ENCODE measurements around the gene FAM228A. TPM values are rescaled to one million over a fixed set of nuclear protein-coding genes. Genes with fewer than 3 reads are reported as not detected.

FAM228A gene
- total RNA-seq, 2 donors from 2014 or later = 0.55 to 4.8 TPM

DNA sequence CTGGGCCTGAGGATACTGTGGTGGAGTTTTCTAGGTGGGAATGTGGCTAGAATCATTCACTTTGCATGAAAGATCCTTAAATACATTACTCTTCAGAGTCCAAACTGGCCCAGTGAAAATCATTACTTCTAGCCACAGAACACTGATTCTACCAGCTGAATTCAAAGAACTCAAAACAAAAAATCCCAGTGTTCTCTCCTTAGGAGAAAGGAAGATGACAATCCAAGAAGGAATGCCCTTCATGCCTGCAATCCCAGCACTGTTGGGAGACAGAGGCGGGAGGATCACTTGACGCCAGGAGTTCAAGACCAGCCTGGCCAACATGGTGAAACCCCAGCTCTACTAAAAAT is 35.2 kb downstream of the FAM228A start:
- Histone ChIP-seq H3K9me3 (no peaks in the 10 kb centered on the region), H3K36me3 (peaks cover 5 to 8% of the 10 kb centered on the region in 2 donors), H3K4me3 (no peak overlapping the region), H3K27ac (no peak overlapping the region), H3K27me3 (replicated peaks; ENCODE audit: insufficient read depth) (no peaks in the 10 kb centered on the region), H3K4me1 (replicated peaks) (no peaks in the 10 kb centered on the region)
- DNase-seq (ENCODE audit: low spot score) = no peak
- TF ChIP-seq POLR2A (IDR thresholded peaks at IDR 0.05) (no peak), POLR2AphosphoS5 (IDR thresholded peaks at IDR 0.05) (no peak)
- TF ChIP-seq, protein P1, sequence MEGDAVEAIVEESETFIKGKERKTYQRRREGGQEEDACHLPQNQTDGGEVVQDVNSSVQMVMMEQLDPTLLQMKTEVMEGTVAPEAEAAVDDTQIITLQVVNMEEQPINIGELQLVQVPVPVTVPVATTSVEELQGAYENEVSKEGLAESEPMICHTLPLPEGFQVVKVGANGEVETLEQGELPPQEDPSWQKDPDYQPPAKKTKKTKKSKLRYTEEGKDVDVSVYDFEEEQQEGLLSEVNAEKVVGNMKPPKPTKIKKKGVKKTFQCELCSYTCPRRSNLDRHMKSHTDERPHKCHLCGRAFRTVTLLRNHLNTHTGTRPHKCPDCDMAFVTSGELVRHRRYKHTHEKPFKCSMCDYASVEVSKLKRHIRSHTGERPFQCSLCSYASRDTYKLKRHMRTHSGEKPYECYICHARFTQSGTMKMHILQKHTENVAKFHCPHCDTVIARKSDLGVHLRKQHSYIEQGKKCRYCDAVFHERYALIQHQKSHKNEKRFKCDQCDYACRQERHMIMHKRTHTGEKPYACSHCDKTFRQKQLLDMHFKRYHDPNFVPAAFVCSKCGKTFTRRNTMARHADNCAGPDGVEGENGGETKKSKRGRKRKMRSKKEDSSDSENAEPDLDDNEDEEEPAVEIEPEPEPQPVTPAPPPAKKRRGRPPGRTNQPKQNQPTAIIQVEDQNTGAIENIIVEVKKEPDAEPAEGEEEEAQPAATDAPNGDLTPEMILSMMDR (IDR thresholded peaks at IDR 0.05) = no peak
- intact Hi-C loops (cut with DNase I) = no loop called here
- WGBS = 88% methylated on average over 2 of the region's 2 CpGs

DNA sequence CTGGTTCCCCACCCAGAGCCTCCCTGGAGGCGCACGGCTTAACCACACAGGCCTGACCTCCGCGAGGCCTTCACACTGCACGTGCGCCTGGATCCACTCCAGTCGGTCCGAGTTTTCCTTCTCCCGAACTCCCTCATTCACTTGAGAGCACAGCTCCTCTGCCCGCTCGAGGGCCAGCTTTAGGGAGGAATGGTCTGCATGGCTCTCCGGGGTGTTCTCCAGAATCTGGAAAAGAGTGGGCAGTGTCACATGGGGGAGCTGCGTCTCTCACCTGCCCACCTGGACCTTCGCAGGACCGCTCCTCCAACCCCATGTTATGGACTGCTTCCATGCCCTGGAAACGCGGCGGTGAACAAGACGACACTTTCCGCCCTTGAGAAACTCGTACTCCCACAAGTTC is 35.9 kb downstream of the FAM228A start:
- intact Hi-C loops (cut with DNase I) = no loop called here
- Histone ChIP-seq H3K27ac (no peak overlapping the region), H3K27me3 (replicated peaks; ENCODE audit: insufficient read depth) (no peaks in the 10 kb centered on the region), H3K4me3 (no peak overlapping the region), H3K9me3 (no peaks in the 10 kb centered on the region), H3K36me3 (peaks cover 5 to 8% of the 10 kb centered on the region in 2 donors), H3K4me1 (replicated peaks) (no peaks in the 10 kb centered on the region)
- 95% methylated on average over 21 of the region's 21 CpGs for WGBS
- TF ChIP-seq POLR2AphosphoS5 (IDR thresholded peaks at IDR 0.05) (no peak), POLR2A (IDR thresholded peaks at IDR 0.05) (no peak)
- TF ChIP-seq, protein P1 (IDR thresholded peaks at IDR 0.05) = no peak
- no peak for DNase-seq (ENCODE audit: low spot score)

DNA sequence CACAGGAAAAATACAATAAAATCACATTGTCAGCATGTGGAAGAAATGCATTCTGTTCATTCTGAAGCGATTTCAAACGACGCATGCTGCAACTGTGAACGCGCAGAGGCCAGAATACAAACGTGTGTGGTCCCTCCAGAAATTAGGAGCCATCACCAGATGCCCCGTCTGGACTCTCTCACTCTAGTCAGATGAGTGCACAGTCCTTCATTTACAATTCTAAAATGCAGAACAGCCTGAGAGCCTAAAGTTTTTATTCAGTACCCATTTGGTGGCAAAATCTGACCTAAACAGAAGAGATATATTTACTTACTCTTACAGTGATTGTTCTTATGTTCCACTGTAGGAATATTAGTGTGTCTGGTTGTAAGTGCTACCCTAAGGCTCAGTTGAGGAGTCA is 36.6 kb downstream of the FAM228A start:
- Histone ChIP-seq H3K27me3 (replicated peaks; ENCODE audit: insufficient read depth) (no peaks in the 10 kb centered on the region), H3K9me3 (no peaks in the 10 kb centered on the region), H3K4me3 (no peak overlapping the region), H3K36me3 (peaks cover 5 to 8% of the 10 kb centered on the region in 2 donors), H3K27ac (no peak overlapping the region), H3K4me1 (replicated peaks) (no peaks in the 10 kb centered on the region)
- intact Hi-C loops (cut with DNase I) = no loop called here
- no peak for DNase-seq (ENCODE audit: low spot score)
- TF ChIP-seq POLR2AphosphoS5 (IDR thresholded peaks at IDR 0.05) (no peak), POLR2A (IDR thresholded peaks at IDR 0.05) (no peak)
- TF ChIP-seq, protein P1 (IDR thresholded peaks at IDR 0.05) = no peak
- 78% methylated on average over 7 of the region's 7 CpGs for WGBS

DNA sequence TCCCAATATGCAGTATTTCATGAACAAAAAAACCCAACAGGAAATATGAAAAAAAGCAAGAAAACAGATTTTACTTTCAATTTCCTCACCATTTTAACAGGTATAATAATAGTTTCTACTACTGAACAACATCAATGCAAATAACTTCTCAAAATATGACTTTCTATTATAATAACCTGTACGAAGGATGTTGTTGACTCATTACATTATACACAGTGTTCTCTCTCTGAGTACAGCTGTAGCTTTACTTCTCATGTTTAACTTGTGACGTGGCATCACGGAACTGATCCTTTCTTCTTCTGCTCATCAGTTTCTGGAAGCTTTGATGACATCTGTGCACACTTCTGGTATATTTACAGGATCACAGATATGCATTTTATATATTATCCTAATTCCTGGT is 40.0 kb downstream of the FAM228A start:
- 95% methylated on average over 3 of the region's 3 CpGs for WGBS
- TF ChIP-seq, protein P1 (IDR thresholded peaks at IDR 0.05) = no peak
- no peak for TF ChIP-seq POLR2AphosphoS5 (IDR thresholded peaks at IDR 0.05)
- no peak for TF ChIP-seq POLR2A (IDR thresholded peaks at IDR 0.05)
- H3K36me3 ChIP-seq = no peaks in the 10 kb centered on the region
- H3K27ac ChIP-seq = no peak overlapping the region
- H3K4me1 ChIP-seq (replicated peaks) = no peaks in the 10 kb centered on the region
- H3K4me3 ChIP-seq = no peak overlapping the region
- intact Hi-C loops (cut with DNase I) = no loop called here
- no peaks in the 10 kb centered on the region for H3K9me3 ChIP-seq
- DNase-seq (ENCODE audit: low spot score) = no peak
- no peaks in the 10 kb centered on the region for H3K27me3 ChIP-seq (replicated peaks; ENCODE audit: insufficient read depth)

DNA sequence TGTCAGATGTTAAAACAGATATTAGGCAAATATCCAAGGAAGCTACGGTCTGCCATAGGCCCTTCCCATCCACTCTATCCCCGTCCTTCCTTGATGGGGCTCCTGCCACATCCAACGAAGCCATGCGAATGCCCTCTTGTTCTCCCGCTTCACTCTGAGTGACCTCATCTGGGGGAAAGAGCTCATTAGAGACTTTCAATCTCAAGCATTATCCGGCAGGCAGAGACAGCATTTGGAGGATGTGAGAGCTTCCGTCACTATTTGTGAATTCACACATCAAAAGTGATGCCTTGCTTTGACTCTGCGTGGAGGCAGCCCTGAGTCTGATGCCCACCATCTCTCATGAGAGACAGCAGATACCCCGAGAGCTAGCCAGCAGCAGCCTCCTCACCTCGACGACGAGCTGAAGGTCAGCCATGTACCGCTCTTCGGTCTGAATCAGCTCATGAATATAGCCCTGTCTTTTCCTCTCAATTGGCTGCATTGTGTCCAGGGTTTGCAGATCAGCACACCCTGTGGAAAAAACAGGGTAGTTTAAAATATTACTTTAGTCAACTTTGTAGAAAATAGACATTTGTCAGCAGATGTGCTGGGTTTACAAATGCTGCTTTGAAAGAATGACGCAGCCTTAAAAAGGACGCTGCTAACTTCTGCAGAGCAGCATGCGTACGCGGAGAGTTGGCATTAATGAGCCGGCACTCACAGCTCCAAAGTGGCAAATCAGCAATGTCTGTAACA is 45.9 kb downstream of the FAM228A start:
- WGBS = 90% methylated on average over 20 of the region's 20 CpGs

More for the DNA sequence above, 45.9 kb downstream of the FAM228A start:
- no peaks in the 10 kb centered on the region for H3K36me3 ChIP-seq
- TF ChIP-seq POLR2AphosphoS5 (IDR thresholded peaks at IDR 0.05) (no peak), POLR2A (IDR thresholded peaks at IDR 0.05) (no peak)
- TF ChIP-seq, protein P1 (IDR thresholded peaks at IDR 0.05) = no peak
- H3K9me3 ChIP-seq = no peaks in the 10 kb centered on the region
- H3K4me3 ChIP-seq = no peak overlapping the region
- no peaks in the 10 kb centered on the region for H3K4me1 ChIP-seq (replicated peaks)
- DNase-seq (ENCODE audit: low spot score) = no peak
- intact Hi-C loops (cut with DNase I) = no loop called here
- no peak overlapping the region for H3K27ac ChIP-seq
- H3K27me3 ChIP-seq (replicated peaks; ENCODE audit: insufficient read depth) = no peaks in the 10 kb centered on the region

Measured in prostate gland (tissue), 2 donors.